GM19328 (cell line): ENCODE results near the gene HEATR5A.
"Not testable (repeated sequence)": the region's sequence is repeated elsewhere in the genome, so short reads cannot be mapped to it uniquely, and the experiment has no call there.

Experiments
- ATAC-seq: cut with Tn5 transposase; IDR thresholded peaks from one replicate; pipeline ENCODE4 v1.9.1; 2021; ENCODE audit warnings: mild to moderate bottlenecking, moderate library complexity; ENCODE audit not compliant: unreplicated experiment

The HEATR5A gene

DNA sequence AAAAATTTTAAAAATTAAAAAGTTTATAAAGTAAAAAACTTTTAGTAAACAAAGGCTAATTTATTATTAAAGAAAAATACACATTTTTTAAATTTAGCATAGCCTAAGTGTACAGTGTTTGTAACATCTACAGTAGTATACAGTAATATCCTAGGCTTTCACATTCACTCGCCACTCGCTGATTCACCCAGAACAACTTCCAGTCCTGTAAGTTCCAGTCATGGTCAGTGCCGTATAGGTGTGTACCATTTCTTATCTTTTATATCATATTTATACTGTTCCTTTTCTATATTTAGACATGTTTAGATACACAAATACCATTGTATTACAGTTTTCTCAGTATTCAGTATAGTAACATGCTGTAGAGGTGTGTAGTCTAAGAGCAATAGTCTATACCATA is 28.9 kb downstream of the HEATR5A start:
- no peak for ATAC-seq

DNA sequence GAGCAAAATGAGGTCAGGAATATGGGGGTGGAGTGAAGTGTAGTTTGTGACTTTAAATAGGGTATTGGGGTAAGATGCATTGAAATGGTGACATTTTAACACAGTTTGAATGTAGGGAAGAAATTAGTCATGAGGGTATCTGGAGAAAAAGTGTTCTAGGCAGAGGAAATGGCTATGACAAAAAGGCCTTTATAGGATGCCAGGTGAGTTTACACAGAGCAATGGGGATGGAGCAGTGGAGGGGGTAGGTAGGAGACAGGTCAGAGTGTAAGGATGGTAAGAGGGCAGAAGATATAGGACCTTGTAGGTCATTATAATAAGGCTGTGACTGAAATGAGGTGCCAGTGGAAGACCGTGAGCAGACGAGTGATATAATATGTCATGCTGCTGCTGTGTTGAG is 30.4 kb downstream of the HEATR5A start:
- no peak for ATAC-seq

DNA sequence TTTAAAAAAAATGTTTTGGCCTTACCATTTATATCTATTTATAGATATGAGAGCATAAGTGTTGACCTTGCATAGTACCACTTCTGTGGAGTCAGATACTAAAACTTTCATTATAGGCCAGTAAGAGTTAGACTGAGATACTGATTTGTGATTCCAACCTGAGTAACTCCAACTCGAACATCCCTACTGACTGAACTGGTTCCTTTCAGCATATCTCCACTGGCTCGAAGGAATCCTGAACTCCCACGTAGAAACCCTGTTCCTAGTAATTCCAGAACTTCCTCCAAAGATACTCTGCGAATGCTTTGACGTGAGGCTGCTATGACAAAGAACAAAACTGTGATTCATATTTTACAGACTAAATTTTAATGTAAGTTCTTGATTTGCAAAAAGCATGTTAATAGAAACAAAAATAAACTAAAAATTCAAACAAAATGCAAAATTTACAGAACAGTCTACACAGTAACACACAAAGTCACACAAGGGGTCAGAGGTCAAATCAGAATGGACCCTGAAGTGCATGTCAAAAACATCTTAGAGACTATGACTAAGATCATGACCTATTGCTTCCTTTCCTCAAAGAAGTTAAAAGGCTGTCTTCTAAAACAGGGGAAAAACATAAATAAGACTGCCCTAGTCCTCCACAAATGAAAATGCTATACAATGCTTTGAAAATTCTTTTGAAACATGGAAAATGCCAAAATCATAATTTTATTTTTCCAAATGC is 31.5 kb downstream of the HEATR5A start:
- ATAC-seq = no peak

DNA sequence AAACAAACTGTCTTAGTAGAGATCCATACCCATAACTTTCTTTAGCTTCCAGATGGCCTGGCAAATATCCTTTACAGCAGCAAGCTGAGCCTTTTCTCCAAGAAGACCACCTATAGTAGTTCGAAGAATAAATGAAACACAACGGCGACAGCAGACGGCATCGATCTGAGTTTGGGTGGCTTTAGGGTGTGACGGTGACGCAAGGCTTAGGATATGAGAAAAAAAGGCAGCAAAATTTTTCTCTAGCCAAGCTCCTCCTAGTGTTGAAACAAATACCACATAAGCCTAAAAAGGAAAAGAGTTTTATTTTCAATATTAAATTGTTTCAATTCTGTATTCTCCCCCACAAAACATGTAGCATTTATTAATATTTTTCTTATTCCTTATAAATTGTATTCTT is 33.3 kb downstream of the HEATR5A start:
- no peak for ATAC-seq

DNA sequence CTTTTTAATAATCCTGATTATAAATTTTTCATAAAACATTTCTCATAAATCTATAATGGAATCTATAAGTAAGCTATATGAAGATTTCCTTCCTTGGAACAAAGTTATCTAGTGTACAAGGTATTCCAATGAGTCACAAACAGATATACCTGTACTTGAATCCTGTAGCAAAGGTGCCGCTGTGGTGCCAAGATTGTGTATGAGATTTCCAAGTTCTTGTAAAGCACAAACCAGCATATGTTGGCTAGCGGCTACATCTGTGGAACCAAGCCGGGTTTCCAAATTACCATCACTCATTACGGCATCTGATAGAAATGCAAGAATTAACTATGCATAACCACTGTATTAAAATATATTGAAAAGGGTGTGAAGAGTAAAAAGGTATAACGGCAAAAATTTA is 34.1 kb downstream of the HEATR5A start:
- no peak for ATAC-seq

DNA sequence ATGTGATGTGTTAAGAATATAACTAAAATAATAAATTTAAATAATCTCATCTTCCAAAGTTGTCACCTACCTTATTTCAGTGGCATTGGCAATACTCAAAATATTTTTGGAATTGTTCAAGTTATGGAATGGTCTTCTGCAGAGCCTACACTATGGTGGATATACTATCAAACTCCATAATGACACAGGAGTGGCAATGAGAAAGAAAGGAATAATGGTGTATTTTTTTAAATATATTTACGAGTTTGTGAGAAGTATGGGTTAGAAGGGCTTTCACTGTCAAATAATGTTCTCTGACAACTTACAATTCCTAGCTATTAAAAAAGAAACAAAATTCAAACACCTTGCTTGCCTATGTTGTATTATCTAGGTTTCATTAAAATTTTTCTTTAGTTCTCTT is 38.1 kb downstream of the HEATR5A start:
- no peak for ATAC-seq

DNA sequence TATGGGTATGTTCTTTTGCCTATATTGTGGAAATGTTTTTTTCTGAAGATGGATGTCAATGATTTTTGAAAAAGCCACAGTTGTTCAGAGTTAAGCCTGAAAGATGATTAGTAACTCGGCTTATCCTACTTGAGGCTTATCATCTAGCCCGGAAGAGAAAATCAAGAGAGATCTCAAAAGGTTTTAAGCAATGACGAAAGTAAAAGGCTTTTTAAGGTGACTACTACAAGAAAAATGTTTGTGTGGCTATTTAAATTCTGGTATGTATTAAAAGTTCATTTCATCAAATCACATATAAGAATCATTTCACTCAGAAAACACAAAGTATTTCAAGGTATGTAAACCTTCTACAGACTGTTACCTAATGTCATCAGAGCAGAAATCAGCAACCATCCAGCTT is 40.2 kb downstream of the HEATR5A start:
- ATAC-seq = no peak

DNA sequence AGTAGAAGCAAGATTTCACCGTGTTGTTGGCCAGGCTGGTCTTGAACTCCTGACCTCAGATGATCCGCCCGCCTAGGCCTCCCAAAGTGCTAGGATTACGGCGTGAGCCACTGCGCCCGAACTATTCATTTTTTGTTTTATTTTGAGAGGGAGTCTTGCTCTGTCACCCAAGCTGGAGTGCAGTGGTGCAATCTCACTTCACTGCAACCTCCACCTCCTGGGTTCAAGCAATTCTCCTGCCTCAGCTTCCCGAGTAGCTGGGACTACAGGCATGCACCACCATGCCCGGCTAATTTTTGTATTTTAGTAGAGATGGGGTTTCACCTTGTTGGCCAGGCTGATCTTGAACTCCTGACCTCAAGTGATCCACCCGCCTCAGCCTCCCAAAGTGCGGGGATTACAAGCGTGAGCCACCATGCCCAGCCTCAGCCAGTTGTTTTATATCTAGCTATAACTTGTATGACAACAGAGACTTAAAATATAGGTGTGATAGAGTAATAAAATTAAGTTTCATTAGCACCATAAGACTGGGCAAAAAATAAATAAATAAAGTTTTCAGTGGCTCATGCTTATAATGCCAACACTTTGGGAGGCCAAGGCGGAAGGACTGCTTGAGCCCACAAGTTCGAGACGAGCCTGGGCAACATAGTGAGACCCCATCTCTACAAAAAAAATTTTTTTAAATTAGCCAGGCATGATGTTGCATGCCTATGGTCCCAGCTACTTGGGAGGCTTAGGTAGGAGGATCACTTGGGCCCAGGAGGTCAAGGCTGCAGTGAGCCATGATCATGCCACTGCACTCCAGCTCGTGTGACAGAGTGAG is 41.0 kb downstream of the HEATR5A start:
- ATAC-seq = not testable (repeated sequence)

DNA sequence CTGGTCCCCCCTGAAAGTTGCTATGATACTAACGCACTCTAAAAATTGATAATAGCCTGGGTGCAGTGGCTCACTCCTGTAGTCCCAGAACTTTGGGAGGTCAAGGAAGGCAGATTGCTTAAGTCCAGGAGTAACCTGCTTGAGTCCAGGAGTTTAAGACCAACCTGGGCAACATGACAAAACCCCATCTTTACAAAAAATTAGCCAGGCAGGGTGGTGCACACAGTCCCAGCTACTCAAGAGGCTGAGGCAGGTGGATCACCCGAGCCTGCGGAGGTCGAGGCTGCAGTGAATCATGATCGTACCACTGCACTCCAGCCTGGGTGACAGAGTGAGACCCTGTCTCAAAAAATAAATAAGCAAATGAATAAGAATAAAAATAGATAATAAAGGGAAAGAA is 42.9 kb downstream of the HEATR5A start:
- ATAC-seq = no peak

DNA sequence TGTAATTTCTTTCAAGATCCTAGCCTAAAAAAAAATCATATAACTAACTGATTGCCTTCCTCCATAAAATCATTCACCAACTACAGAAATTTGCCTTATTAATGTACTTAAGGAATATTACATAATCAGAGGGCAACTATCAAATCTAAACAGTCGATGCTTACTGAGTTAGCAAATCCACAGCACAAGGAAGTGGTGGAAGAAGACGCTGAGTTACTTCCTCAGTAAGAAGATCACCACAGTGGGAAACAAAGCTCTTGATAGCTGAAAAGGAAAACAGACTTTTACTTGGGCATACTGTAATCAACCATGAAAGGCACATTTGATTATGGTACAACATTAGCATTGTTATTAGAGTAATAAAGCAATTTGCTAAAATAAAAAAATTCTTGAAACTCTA is 48.7 kb downstream of the HEATR5A start:
- ATAC-seq = no peak

DNA sequence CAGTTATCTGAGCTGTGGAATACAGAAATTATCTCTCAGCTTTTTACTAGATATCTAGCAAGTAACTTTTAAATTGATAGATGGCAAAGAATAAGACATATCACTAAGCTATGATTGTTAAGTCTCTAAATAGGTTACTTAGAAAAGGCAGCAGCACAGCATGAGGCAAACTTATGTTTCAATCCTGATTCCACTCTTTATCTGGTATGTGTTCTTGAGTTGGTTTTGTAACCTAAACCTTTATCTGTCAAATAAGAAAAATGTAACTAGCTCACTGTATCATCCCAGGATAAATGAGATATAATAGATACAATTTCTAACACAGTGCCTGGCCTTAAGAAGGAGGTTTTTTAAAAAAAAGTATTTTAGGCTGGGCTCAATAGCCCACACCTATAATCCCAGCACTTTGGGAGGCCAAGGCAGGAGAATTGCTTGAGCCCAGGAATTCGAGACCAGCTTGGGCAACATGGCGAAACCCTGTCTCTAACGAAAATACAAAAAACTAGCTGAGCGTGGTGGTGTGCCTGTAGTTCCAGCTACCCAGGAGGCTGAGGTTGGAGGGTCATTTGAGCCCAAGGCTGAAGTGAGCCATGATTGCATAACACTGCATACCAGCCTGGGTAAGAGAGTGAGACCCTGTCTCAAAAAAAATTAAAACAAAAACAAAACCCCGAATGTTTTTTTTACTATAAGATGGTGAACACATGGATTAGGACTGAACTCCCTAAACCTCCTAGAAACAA is 56.8 kb downstream of the HEATR5A start:
- no peak for ATAC-seq

DNA sequence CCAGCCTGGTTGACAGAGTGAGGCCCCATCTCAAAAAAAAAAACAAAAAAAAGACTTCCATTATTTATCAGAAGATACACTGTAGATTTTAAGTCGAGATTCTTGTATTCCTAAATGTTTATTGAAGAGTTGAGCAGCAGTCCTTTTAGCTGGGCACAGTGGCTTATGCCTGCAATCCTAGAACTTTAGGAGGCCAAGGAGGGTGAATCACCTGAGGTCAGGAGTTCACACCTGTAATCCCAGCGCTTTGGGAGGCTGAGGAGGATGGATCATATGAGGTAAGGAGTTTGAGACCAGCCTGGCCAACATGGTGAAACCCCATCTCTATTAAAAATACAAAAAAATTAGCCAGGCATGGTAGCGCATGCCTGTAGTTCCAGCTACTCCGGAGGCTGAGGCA is 57.6 kb downstream of the HEATR5A start:
- no peak for ATAC-seq

DNA sequence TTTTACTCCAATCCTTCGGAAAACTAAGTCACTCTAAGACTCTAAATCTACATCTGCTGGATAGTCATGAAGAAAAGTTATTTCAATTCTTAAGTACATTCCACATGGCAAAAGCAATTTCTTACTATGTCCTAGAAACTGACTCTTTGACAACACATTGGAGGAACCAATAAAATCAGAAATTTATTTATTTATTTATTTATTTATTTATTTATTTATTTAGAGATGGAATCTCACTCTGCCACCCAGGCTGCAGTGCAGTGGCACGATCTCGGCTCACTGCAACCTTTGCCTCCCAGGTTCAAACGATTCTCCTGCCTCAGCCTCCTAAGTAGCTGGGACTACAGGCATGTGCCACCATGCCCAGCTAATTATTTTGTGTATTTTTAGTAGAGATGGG is 58.6 kb downstream of the HEATR5A start:
- ATAC-seq = not testable (repeated sequence)

DNA sequence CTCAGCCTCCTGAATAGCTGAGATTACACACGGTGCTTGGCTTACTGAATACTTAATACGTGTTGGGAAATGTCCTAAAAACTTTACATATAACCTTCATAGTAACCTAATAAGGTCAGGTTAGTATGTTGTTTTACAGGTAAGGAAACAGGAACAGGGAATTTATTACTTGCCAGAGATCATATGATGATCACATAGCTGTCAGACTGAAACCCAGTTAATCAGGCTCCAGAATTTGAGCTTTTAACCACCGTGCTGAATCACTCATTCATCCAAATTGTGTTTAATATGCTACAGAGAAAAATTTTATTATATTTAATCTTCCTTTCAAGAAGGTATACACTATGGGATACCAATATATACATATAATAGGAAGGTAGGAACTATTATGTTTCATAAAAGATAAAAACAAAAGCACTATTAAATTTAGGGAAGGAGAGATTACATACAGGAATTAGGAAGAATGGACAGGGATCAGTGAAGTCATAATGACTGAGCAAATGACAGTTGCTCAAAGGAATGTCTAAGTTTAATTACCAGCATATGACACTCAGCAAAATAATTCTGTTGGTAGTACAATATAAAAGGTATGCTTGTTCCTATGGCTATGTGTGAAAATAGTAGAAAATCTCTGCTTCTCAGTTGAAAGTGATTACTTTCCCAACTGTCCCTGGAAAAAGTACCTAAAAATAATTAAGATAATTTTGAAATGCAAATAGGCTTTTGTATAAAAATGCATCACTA is 59.3 kb downstream of the HEATR5A start:
- ATAC-seq = no peak

DNA sequence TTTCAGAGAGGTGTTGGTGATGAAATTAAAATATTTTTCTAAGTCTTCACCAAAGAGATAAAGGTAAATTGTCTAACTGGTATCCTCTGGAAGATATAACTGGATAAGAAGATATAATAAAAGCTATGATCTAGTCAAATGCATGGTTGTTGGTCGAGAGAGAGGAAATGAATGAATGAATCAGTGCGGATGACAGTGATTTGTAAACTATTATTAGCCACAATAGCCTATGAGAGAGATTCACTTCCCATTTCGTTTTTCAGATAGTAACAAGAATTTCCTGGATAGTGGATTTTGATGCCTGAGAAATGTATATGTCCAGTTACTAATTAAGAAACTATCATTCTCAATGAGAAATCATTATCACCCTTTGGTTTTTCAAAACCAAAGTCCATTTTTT is 63.1 kb downstream of the HEATR5A start:
- no peak for ATAC-seq

DNA sequence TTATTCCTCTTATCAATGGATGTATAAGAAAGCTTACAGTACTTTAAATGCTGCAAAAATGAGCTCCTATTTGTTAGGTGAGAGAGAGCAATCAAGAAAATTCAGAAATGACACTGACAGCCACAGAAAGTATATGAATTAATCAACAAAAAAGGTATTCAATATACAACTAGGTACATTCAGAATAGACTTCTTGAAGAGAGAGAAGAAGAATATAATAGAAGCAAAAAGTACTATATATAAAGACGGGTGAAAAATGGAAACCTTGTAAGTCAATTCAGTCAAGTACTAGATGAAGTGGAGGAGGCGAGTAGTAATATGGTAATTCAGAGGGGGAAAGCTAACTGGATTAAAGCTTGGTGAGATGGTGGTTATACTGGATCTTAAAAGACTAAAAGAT is 74.3 kb downstream of the HEATR5A start:
- ATAC-seq = no peak

DNA sequence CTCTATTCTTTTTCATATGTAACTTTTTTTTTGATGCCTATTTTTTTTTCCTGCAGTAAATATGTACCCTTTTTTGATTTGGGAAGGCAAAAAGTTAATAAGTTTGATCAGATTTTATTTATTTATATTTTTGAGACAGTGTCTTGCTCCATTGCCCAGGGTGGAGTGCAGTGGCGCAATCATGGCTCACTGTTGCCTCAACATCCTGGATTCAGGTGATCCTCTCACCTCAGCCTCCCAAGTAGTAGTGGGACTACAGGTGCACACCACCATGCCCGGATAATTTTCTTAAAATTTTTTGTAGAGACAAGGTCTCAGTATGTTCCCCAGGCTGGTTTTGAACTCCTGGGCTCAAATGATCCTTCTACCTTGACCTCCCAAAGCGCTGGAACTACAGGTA is 79.1 kb downstream of the HEATR5A start:
- ATAC-seq = no peak

DNA sequence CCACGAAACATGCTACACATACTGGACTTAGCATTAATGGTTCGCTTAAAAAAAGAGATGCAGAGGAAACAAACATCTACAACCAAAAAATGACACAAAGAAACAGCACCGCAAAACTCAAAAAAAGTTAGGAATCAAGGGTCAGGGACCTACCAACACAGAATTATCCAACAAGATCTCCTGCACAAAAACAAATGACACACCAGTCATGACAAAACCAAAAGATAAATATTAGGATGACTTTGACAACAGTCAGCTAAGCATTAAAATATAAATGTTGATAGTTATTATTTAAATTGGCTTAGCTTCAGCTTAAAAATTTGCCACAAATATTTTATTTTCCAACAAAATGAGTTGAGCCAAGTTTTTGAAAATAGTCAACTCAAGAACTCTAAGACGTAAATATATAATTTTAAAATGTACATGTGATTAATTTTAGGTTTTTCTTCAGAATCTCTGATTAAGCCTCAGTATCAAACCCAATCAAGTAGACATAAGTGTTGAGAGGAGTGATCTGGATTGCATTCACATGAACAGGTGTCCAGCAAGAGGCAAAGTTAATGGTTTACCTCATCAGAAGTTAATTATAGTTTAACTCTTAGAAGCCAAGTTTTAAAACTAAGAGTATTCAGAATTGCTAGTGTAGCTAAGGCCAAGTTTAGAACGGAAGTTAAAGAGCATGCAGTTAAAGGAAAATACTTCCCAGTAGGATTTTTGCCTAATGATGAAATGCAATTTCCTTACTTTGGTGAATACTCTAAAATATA is 79.9 kb downstream of the HEATR5A start:
- no peak for ATAC-seq

DNA sequence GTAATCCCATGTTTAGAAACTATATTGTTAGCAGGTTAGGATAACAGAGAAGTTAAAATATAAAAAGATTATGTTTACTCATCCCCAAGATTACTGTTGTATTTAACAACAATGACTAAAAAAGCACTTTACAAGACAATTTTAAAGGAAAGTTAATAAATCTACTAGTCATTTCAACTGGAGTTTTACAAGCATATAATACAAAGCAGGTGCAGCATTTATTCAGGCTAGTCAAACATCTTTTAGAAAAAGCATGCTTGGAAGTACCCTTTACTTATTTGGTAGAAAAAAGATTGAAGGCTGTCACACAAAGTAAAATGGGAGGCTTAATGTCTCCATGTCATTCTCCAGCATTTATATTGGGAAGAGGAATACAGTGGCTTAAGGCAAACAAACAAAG is 80.6 kb downstream of the HEATR5A start:
- ATAC-seq = no peak

DNA sequence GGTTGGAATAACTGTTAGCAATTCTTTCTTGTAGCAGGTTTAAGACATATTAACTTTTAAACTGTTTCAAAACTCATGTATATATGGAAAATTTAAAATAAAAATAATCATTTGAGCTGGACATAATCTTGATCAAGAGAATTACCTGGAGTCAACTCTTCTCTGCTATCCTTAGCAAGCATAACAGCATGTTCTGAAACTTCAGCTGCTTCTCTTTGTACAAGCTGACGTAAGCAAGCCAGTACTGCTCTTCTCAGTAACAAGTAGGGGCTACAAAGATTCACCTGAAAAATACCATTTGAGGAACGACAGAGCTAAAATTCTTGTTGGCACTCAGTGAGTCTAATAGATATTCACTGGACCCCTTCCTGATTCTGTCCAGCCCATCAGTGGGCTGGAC is 83.0 kb downstream of the HEATR5A start:
- no peak for ATAC-seq
